Ovary (tissue), 3 donors: ENCODE results near the gene FRMPD2.

ENCODE experiments used
- CTCF ChIP-seq, 3 donors: fragments of 450-650 bp in 2 of 3; fragments of 200-600 bp in 1 of 3; IDR thresholded peaks; one replicate each; pipeline versions ENCODE4 v1.5.1 to v1.8.0; 2016 to 2022; ENCODE audit warnings: antibody characterized with exemption in 3 of 3, mild to moderate bottlenecking in 1 of 3
- EP300 ChIP-seq: sonication (generic); formaldehyde crosslinking; IDR thresholded peaks from one replicate; pipeline ENCODE4 v1.6.1; 2017; ENCODE audit warnings: antibody characterized with exemption
- POLR2A ChIP-seq: fragments of 450-650 bp; IDR thresholded peaks from one replicate; pipeline ENCODE4 v1.6.1; 2017; ENCODE audit warnings: antibody characterized with exemption, mild to moderate bottlenecking, moderate library complexity
- donor health status: DM: no; HTN: no; CAD: no.

GRCh38 chr10:48291190-48291589 is 16.7 kb upstream of the FRMPD2 start:
- TF ChIP-seq CTCF (IDR thresholded peaks at IDR 0.05): no peak
- no peak for TF ChIP-seq EP300
- TF ChIP-seq POLR2A: no peak
